Measurements from ENCODE around the gene MYLIP. TPM values are rescaled to one million over a fixed set of nuclear protein-coding genes. Genes with fewer than 3 reads are reported as not detected.
"Not testable (repeated sequence)": the region's sequence is repeated elsewhere in the genome, so short reads cannot be mapped to it uniquely, and the experiment has no call there.

MYLIP gene
- total RNA-seq, 1 donor from 2014 or later = 10.6 TPM

DNA sequence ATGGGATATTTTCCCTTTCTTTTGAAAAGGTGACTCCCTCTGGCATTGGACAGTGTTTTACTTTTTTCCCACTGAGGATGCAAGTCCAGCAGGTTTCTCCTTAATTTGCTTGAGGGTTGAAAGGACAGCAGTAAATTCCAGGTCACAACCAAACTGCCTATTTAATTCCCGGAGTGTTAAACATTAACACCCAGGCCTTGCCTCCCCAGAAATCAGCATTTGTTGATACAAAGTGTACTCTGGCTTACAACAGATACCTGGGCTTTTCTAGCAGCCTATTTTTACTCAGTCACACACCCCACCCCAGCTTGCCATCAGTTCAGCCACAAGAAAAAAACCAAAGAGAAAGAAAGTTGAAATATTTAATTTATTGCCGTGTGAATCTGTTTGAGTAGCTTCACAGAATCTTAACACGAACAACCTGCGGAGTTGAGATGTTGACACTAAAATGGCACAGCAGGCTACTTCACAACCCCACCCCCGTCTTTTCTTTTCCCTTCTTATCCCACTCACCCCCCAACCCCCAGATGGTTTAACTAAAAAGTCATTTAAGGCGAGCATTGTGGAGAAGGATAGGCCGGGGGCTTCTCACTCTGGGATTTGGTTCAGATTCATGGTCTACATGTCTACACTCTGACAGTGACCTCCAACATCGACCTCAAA lies 45.7 kb downstream of the MYLIP start:
- no peak for ATAC-seq

GRCh38 chr6:16176600-16176999 lies 47.7 kb downstream of the MYLIP start:
- not testable (repeated sequence) for ATAC-seq

DNA sequence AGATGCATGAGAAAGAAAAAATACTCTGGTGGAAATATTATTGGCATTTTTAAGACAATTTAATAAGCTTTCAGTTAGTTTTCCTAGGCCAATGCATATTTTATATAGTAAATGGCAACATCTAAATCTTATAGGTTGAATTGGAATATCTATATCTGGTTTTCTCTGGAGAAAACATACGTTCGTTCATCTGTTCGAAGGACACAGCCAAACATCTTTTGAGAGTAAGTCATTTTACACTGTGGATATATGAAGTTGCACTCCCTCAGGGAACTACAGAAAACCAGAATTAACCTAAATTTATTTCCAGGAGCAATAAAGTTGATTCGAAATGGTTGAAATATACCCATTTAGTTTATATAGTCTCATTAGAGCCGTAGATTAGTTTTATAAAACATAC lies 49.0 kb downstream of the MYLIP start:
- no peak for ATAC-seq

GRCh38 chr6:16178351-16178750 lies 49.5 kb downstream of the MYLIP start:
- ATAC-seq = no peak

GRCh38 chr6:16179063-16179462 lies 50.2 kb downstream of the MYLIP start:
- peak; percentile 50 for ATAC-seq

DNA sequence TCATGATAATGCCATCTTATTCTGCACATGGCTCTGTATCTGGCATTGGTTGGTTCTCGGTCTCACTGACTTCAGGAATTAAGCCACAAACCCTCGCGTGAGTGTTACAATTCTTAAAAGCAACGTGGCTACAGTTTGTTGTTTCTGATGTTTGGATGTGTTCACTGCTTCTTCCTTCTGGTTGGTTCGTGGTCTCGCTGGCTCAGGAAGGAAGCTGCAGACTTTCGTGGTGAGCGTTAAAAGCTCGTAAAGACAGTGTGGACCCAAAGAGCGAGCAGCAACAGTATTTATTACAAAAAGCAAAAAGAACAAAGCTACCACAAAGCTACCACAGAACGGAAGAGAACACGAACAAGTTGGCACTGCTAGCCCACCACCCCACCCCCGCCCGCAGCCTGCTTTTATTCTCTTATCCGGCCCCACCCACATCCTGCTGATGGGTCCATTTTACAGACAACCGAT lies 51.1 kb downstream of the MYLIP start:
- ATAC-seq = no peak

DNA sequence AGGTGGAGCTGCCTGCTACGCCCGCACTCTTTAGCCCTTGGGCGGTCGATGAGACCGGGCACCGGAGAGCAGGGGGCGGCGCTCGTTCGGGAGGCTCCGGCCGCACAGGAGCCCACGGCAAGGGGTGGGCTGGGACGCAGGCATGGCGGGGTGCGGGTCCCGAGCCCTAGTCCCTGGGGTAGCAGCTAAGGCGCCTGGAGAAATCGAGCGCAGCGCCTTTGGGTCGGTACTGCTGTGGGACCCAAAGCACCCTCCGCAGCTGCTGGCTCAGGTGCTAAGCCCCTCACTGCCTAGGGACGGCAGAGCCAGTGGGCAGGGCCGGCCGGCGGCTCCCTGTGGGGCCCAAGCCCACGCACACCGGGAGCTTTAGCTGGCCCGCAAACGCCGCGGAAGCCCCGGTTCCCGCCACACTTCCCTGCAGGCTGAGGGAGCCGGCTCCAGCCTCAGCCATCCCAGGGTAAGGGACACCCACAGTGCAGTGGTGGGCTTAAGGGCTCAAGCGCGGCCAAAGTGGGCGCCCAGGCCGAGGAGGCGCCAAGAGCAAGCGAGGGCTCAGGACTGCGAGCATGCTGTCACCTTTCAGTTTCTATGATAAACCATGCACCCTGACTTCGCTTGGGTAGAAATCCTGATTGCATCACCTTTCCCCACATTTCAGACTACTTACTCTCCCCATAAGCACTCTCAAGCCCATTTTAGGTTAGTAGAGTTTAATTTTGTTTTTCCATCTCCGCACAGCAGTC lies 52.0 kb downstream of the MYLIP start:
- no peak for ATAC-seq

DNA sequence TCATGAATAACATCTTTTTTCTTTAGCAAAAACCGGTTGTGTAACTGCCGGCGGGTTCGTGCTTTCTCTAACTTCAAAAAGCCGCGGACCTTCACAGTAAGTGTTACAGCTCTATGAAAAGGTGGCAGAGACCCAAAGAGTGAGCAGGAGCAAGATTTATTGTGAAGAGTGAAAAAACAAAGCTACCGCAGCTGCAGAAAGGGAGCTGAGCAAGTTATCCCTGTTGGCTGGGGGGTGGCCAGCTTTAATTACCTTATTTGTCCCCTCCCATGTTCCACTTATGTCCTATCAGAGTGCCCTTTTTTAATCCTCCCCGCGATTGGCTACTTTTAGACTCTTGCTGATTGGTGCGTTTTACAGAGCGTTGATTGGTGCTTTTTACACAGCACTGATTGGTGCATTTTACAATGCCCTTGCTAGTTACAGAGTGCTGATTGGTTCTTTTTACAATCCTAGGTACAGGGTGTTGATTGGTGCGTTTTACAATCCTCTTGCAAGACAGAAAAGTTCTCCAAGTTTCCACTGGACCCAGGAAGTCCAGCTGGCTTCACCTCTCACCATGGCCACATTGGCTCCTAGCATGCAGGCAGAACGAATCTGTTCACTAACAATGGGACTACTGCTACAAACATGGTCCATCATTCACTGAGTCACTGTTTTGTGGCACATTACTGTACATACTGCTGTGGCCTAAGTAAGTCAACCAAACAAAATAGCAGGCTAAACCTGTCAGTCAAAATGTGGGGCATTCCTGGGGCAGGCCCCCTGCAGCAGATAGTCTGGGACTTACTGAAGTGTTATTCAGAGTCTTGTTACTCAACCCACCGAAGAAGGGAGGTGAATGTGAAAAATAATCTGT lies 52.8 kb downstream of the MYLIP start:
- ATAC-seq = peak; percentile 22

GRCh38 chr6:16183187-16183664 lies 54.3 kb downstream of the MYLIP start:
- ATAC-seq = peak; percentile 54

DNA sequence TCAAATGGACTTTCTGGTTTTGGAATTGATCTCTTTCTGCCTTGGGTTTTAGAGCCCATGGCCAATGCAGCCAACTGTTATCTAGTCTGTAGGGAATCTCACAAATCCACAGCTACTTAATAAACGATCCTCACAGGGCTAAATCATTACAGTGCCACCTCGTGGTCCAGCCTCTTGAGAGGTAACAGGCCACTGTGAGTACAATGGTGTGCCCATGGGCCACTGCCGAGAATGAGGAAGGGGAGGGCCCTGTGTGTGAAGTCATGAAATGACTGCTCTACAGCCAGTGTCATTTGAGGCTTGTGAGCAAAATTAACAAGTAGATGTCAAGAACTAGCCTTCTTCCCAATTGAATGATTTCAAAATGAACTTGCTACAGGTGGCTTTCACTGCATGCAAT lies 55.2 kb downstream of the MYLIP start:
- ATAC-seq = peak; percentile 80

GRCh38 chr6:16184551-16184950 lies 55.7 kb downstream of the MYLIP start:
- ATAC-seq = no peak

- ATAC-seq = no peak
These were observed 58.3 kb downstream of the MYLIP start for GRCh38 chr6:16187176-16187575.

DNA sequence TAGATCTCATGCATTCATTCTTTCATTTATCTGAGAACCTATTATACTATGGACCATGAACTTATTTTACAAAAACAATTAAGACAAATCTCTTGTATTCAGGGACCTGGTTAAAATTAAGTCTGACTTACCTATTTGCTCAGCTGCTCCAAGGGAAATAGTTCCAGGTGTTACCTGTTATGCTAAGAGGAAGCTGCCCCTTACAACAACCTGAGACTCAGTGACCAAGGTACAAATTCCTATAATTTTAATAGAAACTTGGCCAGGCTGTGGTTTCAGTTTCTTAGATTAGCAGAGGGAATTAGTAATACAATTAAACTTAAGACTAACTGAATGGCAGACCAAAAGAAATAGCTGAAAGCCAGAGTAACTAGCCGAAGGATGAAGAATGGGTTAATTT lies 61.3 kb downstream of the MYLIP start:
- no peak for ATAC-seq

DNA sequence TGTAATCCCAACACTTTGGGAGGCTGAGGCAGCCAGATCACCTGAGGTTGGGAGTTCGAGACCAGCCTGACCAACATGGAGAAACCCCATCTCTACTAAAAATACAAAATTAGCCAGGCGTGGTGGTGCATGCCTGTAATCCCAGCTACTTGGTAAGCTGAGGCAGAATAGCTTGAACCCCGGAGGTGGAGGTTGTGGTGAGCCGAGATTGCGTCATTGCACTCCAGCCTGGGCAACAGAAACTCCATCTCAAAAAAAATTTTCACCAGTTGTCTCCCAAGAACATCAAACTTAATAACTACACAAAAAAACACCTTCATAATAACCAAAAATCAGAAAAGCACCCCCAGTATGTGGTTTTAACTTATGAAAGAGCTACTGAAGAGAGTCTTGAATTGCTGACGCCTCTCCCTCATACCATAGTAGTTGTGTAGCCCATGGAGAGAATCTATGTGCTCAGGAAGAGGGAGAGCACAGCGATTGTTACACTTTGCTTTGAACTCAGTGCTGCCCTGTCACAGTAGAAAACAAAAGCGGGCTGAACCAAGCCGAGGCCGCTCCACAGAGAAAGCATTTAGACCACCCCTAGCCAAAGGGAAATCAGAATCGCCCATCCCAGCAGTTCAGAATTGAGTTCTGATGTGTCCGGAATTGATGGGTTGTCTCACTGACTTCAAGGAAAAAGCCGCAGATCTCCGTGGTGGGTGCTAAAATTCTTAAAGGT lies 67.5 kb downstream of the MYLIP start:
- no peak for ATAC-seq

DNA sequence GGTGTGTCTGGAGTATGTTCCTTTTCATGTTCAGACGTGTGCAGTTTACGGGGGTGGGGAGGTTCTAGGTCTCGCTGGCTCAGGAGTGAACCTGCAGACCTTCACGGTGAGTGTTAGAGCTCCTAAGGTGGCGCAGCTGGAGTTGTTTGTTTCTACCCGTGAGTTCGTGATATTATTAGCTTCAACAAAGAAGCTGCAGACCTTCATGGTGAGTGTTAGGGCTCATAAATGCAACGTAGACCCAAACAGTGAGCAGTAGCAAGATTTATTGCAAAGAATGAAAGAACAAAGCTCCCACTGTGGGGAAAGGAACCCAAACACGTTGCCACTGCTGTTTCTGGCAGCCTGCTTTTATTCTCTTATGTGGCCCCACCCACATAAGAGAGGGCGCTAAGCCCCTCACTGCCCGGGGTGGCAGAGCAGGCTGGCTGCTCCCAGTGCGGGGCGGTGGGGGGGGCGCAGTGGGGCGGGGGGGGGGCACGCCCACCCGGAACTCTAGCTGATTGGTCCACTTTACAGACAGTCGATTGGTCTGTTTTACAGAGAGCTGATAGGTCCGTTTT lies 68.2 kb downstream of the MYLIP start:
- ATAC-seq = no peak

Other genes with a start within 250 kb of the MYLIP start
- gene GMPR, start 109.5 kb downstream of the MYLIP start, total RNA-seq = 0.80 TPM

Data from esophagus mucosa (tissue), 1 donor.